Neural progenitor cell (in vitro differentiated cells): ENCODE data around the gene ST6GALNAC2.

ENCODE experiments used
- EZH2 ChIP-seq: fragments of 200-600 bp; sonication (generic); IDR thresholded peaks from 2 replicates; pipeline ENCODE4 v1.6.1; 2017; ENCODE audit warnings: antibody characterized with exemption, mild to moderate bottlenecking, moderate library complexity
- EZH2phosphoT487 ChIP-seq: fragments of 200-600 bp; sonication (generic); IDR thresholded peaks from 2 replicates; pipeline ENCODE4 v1.6.1; 2017; ENCODE audit warnings: antibody characterized with exemption
- TF ChIP-seq, protein P1 (sequence below): fragments of 200-600 bp; sonication (generic); IDR thresholded peaks from 2 replicates; pipeline ENCODE4 v1.5.1; 2017; ENCODE audit warnings: antibody characterized with exemption, mild to moderate bottlenecking

DNA sequence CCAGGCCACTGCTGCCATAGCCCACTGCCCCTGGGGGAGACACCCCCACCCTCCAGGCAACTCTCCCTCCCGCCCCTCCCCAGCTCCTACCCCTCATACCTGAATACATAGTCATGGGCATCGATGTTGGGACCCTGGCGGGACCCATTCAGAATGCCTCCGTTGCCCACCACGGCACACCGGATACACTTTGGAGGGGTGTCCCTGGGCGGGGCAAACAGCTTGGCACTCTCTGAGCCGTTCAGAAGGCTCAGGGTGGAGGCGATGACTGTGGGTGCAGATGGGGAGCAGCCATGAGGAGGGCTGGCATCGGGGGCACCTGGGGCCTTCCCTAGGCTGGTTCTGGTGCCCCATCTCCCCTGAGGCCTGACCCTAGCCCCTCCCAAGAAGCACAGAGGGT, 12.6 kb downstream of the ST6GALNAC2 start:
- TF ChIP-seq, protein P1, sequence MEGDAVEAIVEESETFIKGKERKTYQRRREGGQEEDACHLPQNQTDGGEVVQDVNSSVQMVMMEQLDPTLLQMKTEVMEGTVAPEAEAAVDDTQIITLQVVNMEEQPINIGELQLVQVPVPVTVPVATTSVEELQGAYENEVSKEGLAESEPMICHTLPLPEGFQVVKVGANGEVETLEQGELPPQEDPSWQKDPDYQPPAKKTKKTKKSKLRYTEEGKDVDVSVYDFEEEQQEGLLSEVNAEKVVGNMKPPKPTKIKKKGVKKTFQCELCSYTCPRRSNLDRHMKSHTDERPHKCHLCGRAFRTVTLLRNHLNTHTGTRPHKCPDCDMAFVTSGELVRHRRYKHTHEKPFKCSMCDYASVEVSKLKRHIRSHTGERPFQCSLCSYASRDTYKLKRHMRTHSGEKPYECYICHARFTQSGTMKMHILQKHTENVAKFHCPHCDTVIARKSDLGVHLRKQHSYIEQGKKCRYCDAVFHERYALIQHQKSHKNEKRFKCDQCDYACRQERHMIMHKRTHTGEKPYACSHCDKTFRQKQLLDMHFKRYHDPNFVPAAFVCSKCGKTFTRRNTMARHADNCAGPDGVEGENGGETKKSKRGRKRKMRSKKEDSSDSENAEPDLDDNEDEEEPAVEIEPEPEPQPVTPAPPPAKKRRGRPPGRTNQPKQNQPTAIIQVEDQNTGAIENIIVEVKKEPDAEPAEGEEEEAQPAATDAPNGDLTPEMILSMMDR = no peak
- TF ChIP-seq EZH2 (no peak), EZH2phosphoT487 (no peak)
